GM12864 (cell line): Measurements from ENCODE around the gene SEMA6B.
A peak's percentile ranks its signal among the peaks of the same experiment; 100 is the strongest.
"Not testable (repeated sequence)": the region's sequence is repeated elsewhere in the genome, so short reads cannot be mapped to it uniquely, and the experiment has no call there.

ENCODE experiments used
- DNase-seq: peaks from one replicate; pipeline ENCODE4 v3.0.0-alpha.2; 2011; ENCODE audit warnings: low read depth
- H3K4me3 ChIP-seq: 2 replicates; pipeline ENCODE4 v1.5.1; 2011; ENCODE audit warnings: mild to moderate bottlenecking, low read depth, low read length, control low read depth
- CTCF ChIP-seq: IDR thresholded peaks from 2 replicates; pipeline ENCODE4 v1.5.1; 2011; ENCODE audit warnings: low read depth, mild to moderate bottlenecking, moderate library complexity, low read length, control low read depth, inconsistent platforms; ENCODE audit errors: missing control alignments

SEMA6B gene

DNA sequence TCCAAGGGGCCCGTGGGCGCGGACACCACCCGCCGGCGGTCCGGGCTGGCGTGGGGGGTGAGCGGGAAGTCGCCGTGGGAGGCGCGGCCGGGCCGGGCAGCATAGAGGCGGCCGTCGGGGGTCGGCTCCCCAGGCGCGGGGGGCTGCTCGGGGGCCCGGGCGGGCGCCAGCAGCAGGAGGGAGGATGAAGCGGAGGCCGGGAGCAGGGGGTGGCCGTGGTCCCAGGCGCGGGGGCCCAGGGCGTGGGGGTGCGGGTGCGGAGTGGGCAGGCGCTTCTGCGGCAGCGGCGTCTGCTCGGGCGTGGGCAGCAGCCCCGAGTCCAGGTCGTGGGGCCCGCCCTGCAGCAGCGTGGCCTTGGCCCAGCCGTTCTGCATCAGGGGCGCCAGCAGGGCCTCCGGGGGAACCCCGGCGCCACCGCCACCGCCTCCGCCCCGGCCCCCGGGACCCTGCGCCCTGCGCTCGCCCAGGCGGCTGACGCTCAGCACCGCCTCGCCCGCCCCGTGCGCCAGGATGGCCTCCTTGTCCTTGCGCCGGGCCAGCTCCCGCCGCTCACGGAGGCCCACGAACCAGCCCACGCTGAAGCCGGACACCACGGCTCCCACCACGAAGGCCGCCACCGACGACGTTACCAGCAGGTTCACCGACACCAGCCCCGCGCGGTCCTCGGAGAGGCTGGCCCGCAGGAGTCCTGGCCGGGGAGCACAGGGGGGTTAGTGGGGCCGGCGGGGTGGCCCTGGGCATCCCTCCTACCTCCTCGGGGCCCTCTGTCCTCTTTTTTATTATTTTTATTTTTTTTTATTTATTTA lies 15.4 kb downstream of the SEMA6B start:
- TF ChIP-seq CTCF: no peak
- no peak overlapping the region for H3K4me3 ChIP-seq
- DNase-seq: no peak

GRCh38 chr19:4542896-4543841 lies 16.3 kb downstream of the SEMA6B start:
- H3K4me3 ChIP-seq: no peak overlapping the region
- no peak for DNase-seq
- no peak for TF ChIP-seq CTCF

- not testable (repeated sequence) for H3K4me3 ChIP-seq, DNase-seq
These were observed 17.7 kb downstream of the SEMA6B start for GRCh38 chr19:4541806-4542145.

DNA sequence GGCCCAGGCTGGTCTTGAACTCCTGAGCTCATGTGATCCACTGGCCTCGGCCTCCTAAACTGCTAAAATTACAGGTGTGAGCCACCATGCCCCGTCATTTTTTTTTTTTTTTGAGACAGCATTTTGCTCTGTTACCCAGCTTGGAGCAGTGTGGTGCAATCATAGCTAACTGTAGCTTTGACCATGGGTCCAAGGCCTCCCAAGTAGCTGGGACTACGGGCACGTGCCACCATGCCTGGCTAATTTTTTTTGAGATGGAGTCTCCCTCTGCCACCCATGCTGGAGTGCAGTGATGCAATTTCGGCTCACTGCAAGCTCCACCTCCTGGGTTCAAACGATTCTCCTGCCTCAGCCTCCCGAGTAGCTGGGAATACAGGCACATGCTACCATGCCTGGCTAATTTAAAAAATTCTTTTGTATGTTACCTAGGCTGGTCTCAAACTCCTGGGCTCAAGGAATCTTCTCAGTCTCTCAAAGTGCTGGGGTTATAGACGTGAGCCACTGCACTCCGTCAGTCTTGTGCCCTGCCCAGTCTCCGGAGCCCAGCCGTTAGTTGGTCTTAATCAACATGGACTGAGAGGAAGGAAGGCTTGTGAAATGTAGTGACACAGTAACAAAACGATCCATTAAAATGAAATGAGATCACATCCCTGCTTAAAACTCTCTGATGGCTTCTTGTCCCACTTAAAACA lies 18.2 kb downstream of the SEMA6B start:
- DNase-seq: no peak
- H3K4me3 ChIP-seq: no peak overlapping the region
- no peak for TF ChIP-seq CTCF

GRCh38 chr19:4539693-4540581 lies 19.5 kb downstream of the SEMA6B start, which contains the start of gene LRG1:
TSS of gene LRG1 (minus strand) at chr19:4540036. CDS start at chr19:4540013, 23 bp downstream.
- H3K4me3 ChIP-seq: peak within 1 kb of the TSS; percentile 49
- TF ChIP-seq CTCF: no peak
- peak; percentile 49 for DNase-seq

GRCh38 chr19:4539169-4539692 lies 20.3 kb downstream of the SEMA6B start:
- no peak for DNase-seq
- H3K4me3 ChIP-seq: peak overlapping the region; percentile 49
- no peak for TF ChIP-seq CTCF
